SK-N-SH treated with all-trans-retinoic acid at 6 μM for 48 hours (cell line): Measurements from ENCODE around the gene GPR26.

Source experiments
- ATAC-seq: fragments of 200-7000 bp; cut with Tn5 transposase; 3 replicates; pipeline ENCODE4 v1.9.1; 2020; ENCODE audit warnings: mild to moderate bottlenecking, moderate library complexity
- ARNTL ChIP-seq: fragments of 450-650 bp; formaldehyde crosslinking; IDR thresholded peaks from 2 replicates; pipeline ENCODE4 v1.5.0; 2020; ENCODE audit warnings: low read depth, mild to moderate bottlenecking, moderate library complexity, borderline replicate concordance
- BACH2 ChIP-seq: fragments of 250-450 bp; sonication (Bioruptor Pico); IDR thresholded peaks from 2 replicates; pipeline ENCODE4 v1.9.0; 2021; ENCODE audit warnings: mild to moderate bottlenecking, borderline replicate concordance
- CSDC2 ChIP-seq: fragments of 250-450 bp; sonication (Bioruptor Pico); IDR thresholded peaks from 2 replicates; pipeline ENCODE4 v1.5.0; 2020; ENCODE audit warnings: mild to moderate bottlenecking, moderate library complexity
- ESRRG ChIP-seq: fragments of 250-450 bp; sonication (Bioruptor Pico); IDR thresholded peaks from 2 replicates; pipeline ENCODE4 v1.6.1; 2021; ENCODE audit warnings: mild to moderate bottlenecking
- GLIS3 ChIP-seq: fragments of 250-450 bp; sonication (Bioruptor Pico); IDR thresholded peaks from 2 replicates; pipeline ENCODE4 v1.5.0; 2020; ENCODE audit warnings: mild to moderate bottlenecking, moderate library complexity
- ISL1 ChIP-seq: fragments of 250-450 bp; sonication (Bioruptor Pico); IDR thresholded peaks from 2 replicates; pipeline ENCODE4 v2.1.2; 2022; ENCODE audit warnings: mild to moderate bottlenecking, moderate library complexity
- PPARA ChIP-seq: fragments of 250-450 bp; sonication (Bioruptor Pico); IDR thresholded peaks from 2 replicates; pipeline ENCODE4 v1.5.0; 2020; ENCODE audit warnings: mild to moderate bottlenecking, borderline replicate concordance
- RARB ChIP-seq: fragments of 250-450 bp; sonication (Bioruptor Pico); IDR thresholded peaks from 2 replicates; pipeline ENCODE4 v1.8.0; 2021; ENCODE audit warnings: mild to moderate bottlenecking, moderate library complexity
- SNAI2 ChIP-seq: fragments of 250-450 bp; sonication (Bioruptor Pico); IDR thresholded peaks from 2 replicates; pipeline ENCODE4 v1.5.0; 2020; ENCODE audit warnings: mild to moderate bottlenecking, moderate library complexity
- TCF4 ChIP-seq: fragments of 250-450 bp; sonication (Bioruptor Pico); IDR thresholded peaks from 2 replicates; pipeline ENCODE4 v1.8.0; 2021; ENCODE audit warnings: mild to moderate bottlenecking, moderate library complexity, borderline replicate concordance
- TOX ChIP-seq: fragments of 250-450 bp; sonication (Bioruptor Pico); IDR thresholded peaks from 2 replicates; pipeline ENCODE4 v1.8.0; 2021; ENCODE audit warnings: mild to moderate bottlenecking, moderate library complexity, borderline replicate concordance
- ZC3H10 ChIP-seq: fragments of 250-450 bp; sonication (Bioruptor Pico); IDR thresholded peaks from 2 replicates; pipeline ENCODE4 v1.5.1; 2021; ENCODE audit warnings: mild to moderate bottlenecking, moderate library complexity
- ZFP30 ChIP-seq: fragments of 450-650 bp; formaldehyde crosslinking; IDR thresholded peaks from 2 replicates; pipeline ENCODE4 v1.5.0; 2022; ENCODE audit warnings: mild to moderate bottlenecking, moderate library complexity
- ZNF565 ChIP-seq: fragments of 450-650 bp; formaldehyde crosslinking; conservative IDR thresholded peaks from 2 replicates; pipeline ENCODE4 v1.5.0; 2020; ENCODE audit warnings: low read depth, mild to moderate bottlenecking, moderate library complexity
- ZNF70 ChIP-seq: fragments of 450-650 bp; formaldehyde crosslinking; IDR thresholded peaks from 2 replicates; pipeline ENCODE4 v1.5.0; 2020; ENCODE audit warnings: mild to moderate bottlenecking, moderate library complexity
- TF ChIP-seq, protein P1 (sequence below): fragments of 250-450 bp; sonication (Bioruptor Pico); IDR thresholded peaks from 2 replicates; pipeline ENCODE4 v1.5.1; 2021; ENCODE audit warnings: mild to moderate bottlenecking, moderate library complexity
- TF ChIP-seq, protein P2 (sequence below): fragments of 250-450 bp; sonication (Bioruptor Pico); IDR thresholded peaks from 2 replicates; pipeline ENCODE4 v1.5.0; 2020; ENCODE audit warnings: mild to moderate bottlenecking, moderate library complexity
- TF ChIP-seq, protein P3 (sequence below): fragments of 250-450 bp; sonication (Bioruptor Pico); IDR thresholded peaks from 2 replicates; pipeline ENCODE4 v1.5.1; 2020; ENCODE audit warnings: low read depth, mild to moderate bottlenecking, moderate library complexity
- TF ChIP-seq, protein P4 (sequence below): fragments of 250-450 bp; sonication (Bioruptor Pico); IDR thresholded peaks from 2 replicates; pipeline ENCODE4 v1.8.0; 2020; ENCODE audit warnings: mild to moderate bottlenecking, moderate library complexity, borderline replicate concordance

GPR26 gene

DNA sequence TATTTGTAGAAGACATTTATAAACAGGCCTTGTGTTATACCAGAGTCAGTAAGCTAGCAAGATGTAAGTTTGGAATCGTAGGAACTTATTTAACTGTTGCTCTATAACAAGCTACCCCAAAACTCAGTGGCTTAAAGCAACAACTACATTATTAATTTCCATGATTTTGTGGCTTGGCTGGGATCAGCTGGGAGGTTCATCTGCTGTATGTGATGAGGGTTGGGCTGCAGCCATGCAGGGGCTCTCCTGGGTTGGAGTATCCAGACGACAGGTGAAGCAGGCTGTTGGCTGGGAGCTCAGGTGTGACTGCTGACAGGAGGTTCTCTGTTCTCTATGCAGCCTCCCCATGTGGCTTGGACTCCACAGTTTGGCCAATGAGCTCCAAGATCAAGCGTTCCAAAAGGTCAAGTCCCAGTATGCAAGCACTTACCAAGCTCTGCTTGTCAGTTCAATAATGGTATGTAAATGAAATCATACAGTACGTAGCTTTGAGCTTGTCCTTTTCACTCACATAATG, 52.4 kb downstream of the GPR26 start (continued):
- TF ChIP-seq, protein P1, sequence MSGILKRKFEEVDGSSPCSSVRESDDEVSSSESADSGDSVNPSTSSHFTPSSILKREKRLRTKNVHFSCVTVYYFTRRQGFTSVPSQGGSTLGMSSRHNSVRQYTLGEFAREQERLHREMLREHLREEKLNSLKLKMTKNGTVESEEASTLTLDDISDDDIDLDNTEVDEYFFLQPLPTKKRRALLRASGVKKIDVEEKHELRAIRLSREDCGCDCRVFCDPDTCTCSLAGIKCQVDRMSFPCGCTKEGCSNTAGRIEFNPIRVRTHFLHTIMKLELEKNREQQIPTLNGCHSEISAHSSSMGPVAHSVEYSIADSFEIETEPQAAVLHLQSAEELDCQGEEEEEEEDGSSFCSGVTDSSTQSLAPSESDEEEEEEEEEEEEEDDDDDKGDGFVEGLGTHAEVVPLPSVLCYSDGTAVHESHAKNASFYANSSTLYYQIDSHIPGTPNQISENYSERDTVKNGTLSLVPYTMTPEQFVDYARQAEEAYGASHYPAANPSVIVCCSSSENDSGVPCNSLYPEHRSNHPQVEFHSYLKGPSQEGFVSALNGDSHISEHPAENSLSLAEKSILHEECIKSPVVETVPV, result no peak
- TF ChIP-seq ZNF70 (CRISPR knock-in tag), result no peak
- no peak for TF ChIP-seq CSDC2 (CRISPR knock-in tag)
- TF ChIP-seq BACH2 (CRISPR knock-in tag), result no peak
- no peak for TF ChIP-seq PPARA
- no peak for TF ChIP-seq GLIS3 (CRISPR knock-in tag)
- no peak for TF ChIP-seq ARNTL
- TF ChIP-seq ISL1 (CRISPR knock-in tag), result no peak
- TF ChIP-seq TOX (CRISPR knock-in tag), result no peak
- no peak for TF ChIP-seq RARB (CRISPR knock-in tag)
- no peak for TF ChIP-seq ZFP30

DNA sequence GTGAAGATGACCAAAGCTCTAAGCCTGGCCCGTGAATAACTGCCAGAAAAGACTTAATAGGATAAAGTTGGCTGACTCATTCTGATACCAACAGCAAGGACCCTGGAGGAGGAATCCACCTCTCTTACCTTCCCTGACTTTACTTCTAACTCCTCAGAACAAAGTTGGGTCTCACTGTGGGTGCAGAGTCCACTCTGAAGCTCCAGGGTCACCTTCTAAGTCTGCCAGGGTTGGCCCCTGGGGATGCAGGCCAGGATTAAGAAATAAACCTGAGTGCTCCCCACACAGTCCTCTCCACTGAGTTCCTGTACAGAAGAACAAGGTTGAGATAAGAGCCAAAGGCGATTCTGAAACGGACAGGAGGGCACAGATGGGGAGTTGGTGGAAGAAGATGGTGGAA, 54.4 kb downstream of the GPR26 start:
- no peak for TF ChIP-seq ESRRG
- no peak for TF ChIP-seq ARNTL
- no peak for TF ChIP-seq BACH2 (CRISPR knock-in tag)
- TF ChIP-seq, protein P2, sequence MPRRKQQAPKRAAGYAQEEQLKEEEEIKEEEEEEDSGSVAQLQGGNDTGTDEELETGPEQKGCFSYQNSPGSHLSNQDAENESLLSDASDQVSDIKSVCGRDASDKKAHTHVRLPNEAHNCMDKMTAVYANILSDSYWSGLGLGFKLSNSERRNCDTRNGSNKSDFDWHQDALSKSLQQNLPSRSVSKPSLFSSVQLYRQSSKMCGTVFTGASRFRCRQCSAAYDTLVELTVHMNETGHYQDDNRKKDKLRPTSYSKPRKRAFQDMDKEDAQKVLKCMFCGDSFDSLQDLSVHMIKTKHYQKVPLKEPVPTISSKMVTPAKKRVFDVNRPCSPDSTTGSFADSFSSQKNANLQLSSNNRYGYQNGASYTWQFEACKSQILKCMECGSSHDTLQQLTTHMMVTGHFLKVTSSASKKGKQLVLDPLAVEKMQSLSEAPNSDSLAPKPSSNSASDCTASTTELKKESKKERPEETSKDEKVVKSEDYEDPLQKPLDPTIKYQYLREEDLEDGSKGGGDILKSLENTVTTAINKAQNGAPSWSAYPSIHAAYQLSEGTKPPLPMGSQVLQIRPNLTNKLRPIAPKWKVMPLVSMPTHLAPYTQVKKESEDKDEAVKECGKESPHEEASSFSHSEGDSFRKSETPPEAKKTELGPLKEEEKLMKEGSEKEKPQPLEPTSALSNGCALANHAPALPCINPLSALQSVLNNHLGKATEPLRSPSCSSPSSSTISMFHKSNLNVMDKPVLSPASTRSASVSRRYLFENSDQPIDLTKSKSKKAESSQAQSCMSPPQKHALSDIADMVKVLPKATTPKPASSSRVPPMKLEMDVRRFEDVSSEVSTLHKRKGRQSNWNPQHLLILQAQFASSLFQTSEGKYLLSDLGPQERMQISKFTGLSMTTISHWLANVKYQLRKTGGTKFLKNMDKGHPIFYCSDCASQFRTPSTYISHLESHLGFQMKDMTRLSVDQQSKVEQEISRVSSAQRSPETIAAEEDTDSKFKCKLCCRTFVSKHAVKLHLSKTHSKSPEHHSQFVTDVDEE (CRISPR knock-in tag), result no peak
- TF ChIP-seq ZC3H10 (CRISPR knock-in tag), result no peak
- no peak for TF ChIP-seq TOX (CRISPR knock-in tag)
- TF ChIP-seq CSDC2 (CRISPR knock-in tag), result no peak
- no peak for ATAC-seq

DNA sequence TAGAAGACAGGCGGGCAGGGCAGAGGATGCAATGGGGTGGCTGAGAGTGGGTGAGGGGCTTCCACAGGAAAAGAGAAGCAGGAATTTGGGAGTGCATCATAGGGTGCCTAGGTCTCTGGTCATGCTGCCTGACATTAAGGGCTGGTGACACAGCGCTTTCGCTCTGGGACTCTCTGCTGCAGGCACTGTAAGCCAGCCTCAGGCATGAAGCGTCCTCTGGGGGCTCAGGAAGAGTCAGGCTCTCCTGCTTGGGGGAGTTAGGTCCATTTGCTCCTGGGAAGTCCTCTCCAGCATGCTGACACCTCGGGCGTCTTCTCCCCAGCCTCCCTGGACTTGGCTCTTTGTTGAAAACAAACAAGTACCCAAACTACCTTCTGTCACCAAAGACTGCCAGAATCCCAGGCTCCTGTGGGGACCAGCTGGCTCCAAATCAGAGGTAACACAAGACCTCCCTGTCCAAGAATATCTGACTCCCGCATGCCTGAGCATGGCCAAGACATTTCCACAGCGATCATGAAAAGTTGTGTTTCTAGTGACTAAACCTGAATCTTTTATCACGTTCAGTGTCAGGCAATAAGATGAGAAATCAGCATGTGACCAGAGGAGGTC, 55.4 kb downstream of the GPR26 start:
- no peak for ATAC-seq
- no peak for TF ChIP-seq TCF4 (CRISPR knock-in tag)
- TF ChIP-seq SNAI2 (CRISPR knock-in tag), result no peak
- TF ChIP-seq ARNTL, result no peak
- TF ChIP-seq ZNF565 (CRISPR knock-in tag), result no peak
- no peak for TF ChIP-seq BACH2 (CRISPR knock-in tag)
- no peak for TF ChIP-seq ZFP30
- TF ChIP-seq RARB (CRISPR knock-in tag), result no peak
- TF ChIP-seq PPARA, result no peak

DNA sequence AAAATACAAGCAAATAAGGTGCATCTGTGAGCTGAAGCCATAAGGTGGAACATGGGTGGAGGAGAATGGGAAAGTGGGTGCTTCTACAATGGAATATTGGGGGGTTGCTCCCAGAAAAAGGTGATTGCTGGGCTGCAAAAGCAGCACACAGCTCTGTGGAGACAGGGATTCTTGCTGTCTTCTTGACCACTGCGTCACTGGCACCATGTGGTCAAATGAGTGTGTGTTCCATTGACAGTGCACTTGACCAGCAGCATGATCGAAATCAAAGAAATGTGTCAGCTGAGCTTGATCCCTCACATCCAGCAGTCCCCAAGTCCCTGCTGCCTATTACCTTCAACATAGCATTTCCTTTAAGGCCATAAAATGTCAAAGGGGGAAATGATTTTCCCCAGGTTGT, 56.2 kb downstream of the GPR26 start:
- no peak for TF ChIP-seq ZNF565 (CRISPR knock-in tag)
- no peak for ATAC-seq

DNA sequence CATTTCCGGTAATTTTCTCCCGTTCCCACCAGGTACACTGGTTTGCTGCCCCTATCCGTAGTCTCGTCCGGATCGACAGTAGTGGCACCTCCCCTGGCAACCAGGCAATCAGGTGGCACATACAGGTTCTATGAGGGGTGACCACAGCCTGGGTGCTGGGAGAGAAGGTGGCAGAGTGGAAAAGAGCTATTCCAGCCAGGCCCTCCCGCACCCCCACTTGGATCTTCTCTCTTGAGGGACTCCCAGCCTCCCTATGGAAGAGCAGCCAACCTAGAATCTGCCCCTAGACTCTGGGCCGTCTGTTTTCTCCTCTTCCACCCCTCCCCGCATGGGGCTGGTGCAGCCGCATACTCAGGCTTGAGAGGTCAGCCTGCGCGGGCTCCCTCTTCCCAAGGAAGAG, 58.6 kb downstream of the GPR26 start:
- no peak for ATAC-seq
- TF ChIP-seq, protein P3, sequence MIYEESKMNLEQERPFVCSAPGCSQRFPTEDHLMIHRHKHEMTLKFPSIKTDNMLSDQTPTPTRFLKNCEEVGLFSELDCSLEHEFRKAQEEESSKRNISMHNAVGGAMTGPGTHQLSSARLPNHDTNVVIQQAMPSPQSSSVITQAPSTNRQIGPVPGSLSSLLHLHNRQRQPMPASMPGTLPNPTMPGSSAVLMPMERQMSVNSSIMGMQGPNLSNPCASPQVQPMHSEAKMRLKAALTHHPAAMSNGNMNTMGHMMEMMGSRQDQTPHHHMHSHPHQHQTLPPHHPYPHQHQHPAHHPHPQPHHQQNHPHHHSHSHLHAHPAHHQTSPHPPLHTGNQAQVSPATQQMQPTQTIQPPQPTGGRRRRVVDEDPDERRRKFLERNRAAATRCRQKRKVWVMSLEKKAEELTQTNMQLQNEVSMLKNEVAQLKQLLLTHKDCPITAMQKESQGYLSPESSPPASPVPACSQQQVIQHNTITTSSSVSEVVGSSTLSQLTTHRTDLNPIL (CRISPR knock-in tag), result no peak
- TF ChIP-seq ARNTL (no peak), ISL1 (CRISPR knock-in tag) (no peak), TOX (CRISPR knock-in tag) (no peak), SNAI2 (CRISPR knock-in tag) (no peak), ZFP30 (no peak), ZC3H10 (CRISPR knock-in tag) (no peak), TCF4 (CRISPR knock-in tag) (no peak), BACH2 (CRISPR knock-in tag) (no peak), CSDC2 (CRISPR knock-in tag) (no peak)
- TF ChIP-seq, protein P1, result no peak
- TF ChIP-seq, protein P2 (CRISPR knock-in tag), result no peak
- TF ChIP-seq, protein P4, sequence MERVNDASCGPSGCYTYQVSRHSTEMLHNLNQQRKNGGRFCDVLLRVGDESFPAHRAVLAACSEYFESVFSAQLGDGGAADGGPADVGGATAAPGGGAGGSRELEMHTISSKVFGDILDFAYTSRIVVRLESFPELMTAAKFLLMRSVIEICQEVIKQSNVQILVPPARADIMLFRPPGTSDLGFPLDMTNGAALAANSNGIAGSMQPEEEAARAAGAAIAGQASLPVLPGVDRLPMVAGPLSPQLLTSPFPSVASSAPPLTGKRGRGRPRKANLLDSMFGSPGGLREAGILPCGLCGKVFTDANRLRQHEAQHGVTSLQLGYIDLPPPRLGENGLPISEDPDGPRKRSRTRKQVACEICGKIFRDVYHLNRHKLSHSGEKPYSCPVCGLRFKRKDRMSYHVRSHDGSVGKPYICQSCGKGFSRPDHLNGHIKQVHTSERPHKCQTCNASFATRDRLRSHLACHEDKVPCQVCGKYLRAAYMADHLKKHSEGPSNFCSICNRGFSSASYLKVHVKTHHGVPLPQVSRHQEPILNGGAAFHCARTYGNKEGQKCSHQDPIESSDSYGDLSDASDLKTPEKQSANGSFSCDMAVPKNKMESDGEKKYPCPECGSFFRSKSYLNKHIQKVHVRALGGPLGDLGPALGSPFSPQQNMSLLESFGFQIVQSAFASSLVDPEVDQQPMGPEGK, result no peak
